Measurements from ENCODE around the gene ARHGEF40. TPM values are rescaled to one million over a fixed set of nuclear protein-coding genes. Genes with fewer than 3 reads are reported as not detected.
A peak's percentile ranks its signal among the peaks of the same experiment; 100 is the strongest.

ARHGEF40 gene
- total RNA-seq, 2 donors from 2014 or later: 14.3 to 16.0 TPM

DNA sequence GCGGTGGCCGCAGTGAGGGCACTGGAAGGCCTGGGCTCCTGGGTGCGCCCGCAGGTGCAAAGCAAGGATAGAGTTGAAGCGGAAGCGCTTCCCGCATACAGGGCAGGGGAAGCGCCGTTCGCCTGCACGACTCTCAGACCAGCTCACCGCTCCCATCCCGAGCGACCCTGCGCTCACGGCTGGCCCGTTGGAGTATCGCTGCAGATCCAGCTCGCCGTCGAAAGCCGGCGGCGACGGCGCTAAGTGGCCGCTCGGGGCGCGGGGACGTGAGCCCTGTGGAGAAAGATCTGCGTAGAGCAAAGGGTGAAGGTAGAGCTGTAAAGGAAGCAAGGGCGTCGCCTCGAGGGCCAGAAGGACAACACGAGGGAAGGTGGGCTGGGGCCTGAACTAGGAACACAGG lies 22.9 kb downstream of the ARHGEF40 start:
- Histone ChIP-seq H3K27ac (no peak overlapping the region), H3K4me3 (no peak overlapping the region), H3K27me3 (no peaks in the 10 kb centered on the region), H3K9me3 (no peaks in the 10 kb centered on the region), H3K36me3 (peaks cover 39% of the 10 kb centered on the region), H3K4me1 (peaks cover 0 to 47% of the 10 kb centered on the region in 2 donors)
- TF ChIP-seq, protein P1, sequence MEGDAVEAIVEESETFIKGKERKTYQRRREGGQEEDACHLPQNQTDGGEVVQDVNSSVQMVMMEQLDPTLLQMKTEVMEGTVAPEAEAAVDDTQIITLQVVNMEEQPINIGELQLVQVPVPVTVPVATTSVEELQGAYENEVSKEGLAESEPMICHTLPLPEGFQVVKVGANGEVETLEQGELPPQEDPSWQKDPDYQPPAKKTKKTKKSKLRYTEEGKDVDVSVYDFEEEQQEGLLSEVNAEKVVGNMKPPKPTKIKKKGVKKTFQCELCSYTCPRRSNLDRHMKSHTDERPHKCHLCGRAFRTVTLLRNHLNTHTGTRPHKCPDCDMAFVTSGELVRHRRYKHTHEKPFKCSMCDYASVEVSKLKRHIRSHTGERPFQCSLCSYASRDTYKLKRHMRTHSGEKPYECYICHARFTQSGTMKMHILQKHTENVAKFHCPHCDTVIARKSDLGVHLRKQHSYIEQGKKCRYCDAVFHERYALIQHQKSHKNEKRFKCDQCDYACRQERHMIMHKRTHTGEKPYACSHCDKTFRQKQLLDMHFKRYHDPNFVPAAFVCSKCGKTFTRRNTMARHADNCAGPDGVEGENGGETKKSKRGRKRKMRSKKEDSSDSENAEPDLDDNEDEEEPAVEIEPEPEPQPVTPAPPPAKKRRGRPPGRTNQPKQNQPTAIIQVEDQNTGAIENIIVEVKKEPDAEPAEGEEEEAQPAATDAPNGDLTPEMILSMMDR (IDR thresholded peaks at IDR 0.05): no peak
- DNase-seq (ENCODE audit: low spot score): no peak

GRCh38 chr14:21093769-21094681 lies 23.9 kb downstream of the ARHGEF40 start:
- no peak overlapping the region for H3K4me3 ChIP-seq
- TF ChIP-seq, protein P1 (IDR thresholded peaks at IDR 0.05): no peak
- peaks cover 0 to 49% of the 10 kb centered on the region in 2 donors for H3K4me1 ChIP-seq
- no peak for DNase-seq (ENCODE audit: low spot score)
- H3K9me3 ChIP-seq: no peaks in the 10 kb centered on the region
- H3K36me3 ChIP-seq: peaks cover 32% of the 10 kb centered on the region
- H3K27me3 ChIP-seq: no peaks in the 10 kb centered on the region
- H3K27ac ChIP-seq: no peak overlapping the region

- Histone ChIP-seq H3K27ac (peak overlapping the region; percentile 38 to 93), H3K27me3 (no peaks in the 10 kb centered on the region), H3K9me3 (no peaks in the 10 kb centered on the region), H3K36me3 (peaks cover 24% of the 10 kb centered on the region), H3K4me3 (no peak overlapping the region), H3K4me1 (peaks cover 0 to 58% of the 10 kb centered on the region in 2 donors)
- no peak for DNase-seq (ENCODE audit: low spot score)
- TF ChIP-seq, protein P1 (IDR thresholded peaks at IDR 0.05): no peak
These were observed 25.5 kb downstream of the ARHGEF40 start for GRCh38 chr14:21095430-21096205.

GRCh38 chr14:21096438-21096837 lies 26.3 kb downstream of the ARHGEF40 start:
- Histone ChIP-seq H3K9me3 (no peaks in the 10 kb centered on the region), H3K27ac (peak overlapping the region; percentile 38 to 93), H3K27me3 (no peaks in the 10 kb centered on the region), H3K36me3 (peaks cover 16% of the 10 kb centered on the region), H3K4me1 (peaks cover 0 to 58% of the 10 kb centered on the region in 2 donors), H3K4me3 (no peak overlapping the region)
- no peak for DNase-seq (ENCODE audit: low spot score)
- TF ChIP-seq, protein P1 (IDR thresholded peaks at IDR 0.05): no peak

DNA sequence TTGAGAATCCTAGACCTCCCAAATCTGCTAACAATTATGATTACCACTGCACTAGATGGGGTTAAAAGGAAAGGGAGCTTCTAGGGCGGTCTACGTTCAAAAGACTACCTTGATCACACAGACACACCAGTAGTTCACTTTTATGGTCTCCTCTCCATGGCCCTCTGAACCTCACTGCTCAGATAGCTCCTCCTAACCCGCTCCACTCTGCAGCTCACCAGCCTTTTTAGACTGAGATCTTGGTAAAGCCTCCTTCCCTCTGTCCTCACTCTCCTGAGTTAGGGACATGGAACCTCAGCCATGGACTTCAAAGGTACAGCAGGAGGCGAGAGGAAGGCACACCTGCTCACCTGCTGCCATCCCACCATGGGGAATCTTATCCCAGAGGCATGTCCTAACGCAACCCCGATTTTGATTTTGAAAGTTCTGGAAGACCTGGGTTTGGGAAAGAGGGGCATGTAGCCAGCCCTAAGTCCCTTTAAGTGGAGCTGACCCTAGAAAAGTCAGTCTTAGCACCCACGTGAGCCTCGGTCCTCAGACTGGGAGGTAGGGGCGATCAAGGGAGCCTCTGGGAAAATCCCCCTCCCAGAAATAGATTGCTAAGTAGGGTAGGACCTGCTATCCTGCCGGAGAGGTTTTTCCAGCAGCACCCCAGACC lies 27.0 kb downstream of the ARHGEF40 start:
- no peak for DNase-seq (ENCODE audit: low spot score)
- TF ChIP-seq, protein P1 (IDR thresholded peaks at IDR 0.05): no peak
- Histone ChIP-seq H3K27ac (peak overlapping the region; percentile 93), H3K4me1 (peaks cover 0 to 57% of the 10 kb centered on the region in 2 donors), H3K27me3 (no peaks in the 10 kb centered on the region), H3K9me3 (no peaks in the 10 kb centered on the region), H3K36me3 (peaks cover 9% of the 10 kb centered on the region), H3K4me3 (peak overlapping the region; percentile 74 to 77)
